Kidney (tissue), 14 donors: ENCODE results near the gene ZNF292. TPM values are rescaled to one million over a fixed set of nuclear protein-coding genes. Genes with fewer than 3 reads are reported as not detected.

Source experiments
- DNase-seq, 5 donors: peaks; one replicate each; pipeline ENCODE4 v3.0.0-alpha.2; 2013 to 2020
- FAIRE-seq: peaks from 2 replicates; lab custom pipeline; 2012; peaks lifted over from hg19 to GRCh38; lab: Jason Lieb, UNC
- H3K27ac ChIP-seq, 2 donors: one replicate each; pipeline ENCODE4 v1.7.0; 2013; ENCODE audit warnings: low read depth in 2 of 2, low read length in 2 of 2, inconsistent platforms in 1 of 2
- H3K27me3 ChIP-seq: one replicate; pipeline ENCODE4 v1.7.1; 2013; ENCODE audit warnings: low read length, inconsistent platforms; ENCODE audit not compliant: control insufficient read depth, insufficient read depth
- H3K36me3 ChIP-seq, 3 donors: one replicate each; pipeline versions ENCODE4 v1.7.0 to v1.7.1; 2013; ENCODE audit warnings: low read length in 3 of 3, control low read depth in 1 of 3, inconsistent platforms in 1 of 3; ENCODE audit not compliant: insufficient read depth in 3 of 3, control insufficient read depth in 2 of 3
- H3K4me1 ChIP-seq, 3 donors: one replicate each; pipeline versions ENCODE4 v1.7.0 to v1.7.1; 2013; ENCODE audit warnings: low read length in 3 of 3, inconsistent platforms in 1 of 3, low read depth in 1 of 3; ENCODE audit not compliant: control insufficient read depth in 2 of 3, insufficient read depth in 2 of 3
- H3K4me3 ChIP-seq, 3 donors: one replicate each; pipeline versions ENCODE4 v1.7.0 to v1.8.1; 2013; ENCODE audit warnings: low read length in 3 of 3, control low read depth in 1 of 3, inconsistent platforms in 1 of 3
- H3K9ac ChIP-seq, 3 donors: one replicate each; pipeline versions ENCODE4 v1.7.0 to v1.7.1; 2013; ENCODE audit warnings: low read length in 3 of 3, control low read depth in 1 of 3, inconsistent platforms in 1 of 3
- H3K9me3 ChIP-seq, 3 donors: one replicate each; pipeline versions ENCODE4 v1.7.0 to v1.7.1; 2013; ENCODE audit warnings: low read length in 3 of 3, control low read depth in 1 of 3, inconsistent platforms in 1 of 3; ENCODE audit not compliant: control insufficient read depth in 2 of 3, insufficient read depth in 1 of 3
- intact Hi-C: fragments of 100-400 bp; cut with DNase I; formaldehyde crosslinking; loops from one replicate; pipeline ENCODE4 v1.11.1; 2022
- polyA plus RNA-seq: library from polyadenylated mRNA; stranded (reverse); fragments of 350-450 nt; fragmentation: Illumina TruSeq; extraction: RNeasy Lipid Tissue Mini Kit (QIAGEN cat#74804); gene quantifications from one replicate; pipeline ENCODE4 v1.2.3, GENCODE V29; 2014; ENCODE audit warnings: low read depth, low replicate concordance; ENCODE audit not compliant: insufficient read depth
- total RNA-seq: library from RNA; stranded (reverse); fragmentation: NEBNext Ultra II Directional; extraction: Animal tissue kit (Norgen Biotek cat#: 25700); gene quantifications from one replicate; pipeline ENCODE4 v1.2.1, GENCODE V29; 2021
- TF ChIP-seq, protein P1 (sequence below): IDR thresholded peaks from 3 replicates; pipeline ENCODE4 v1.5.1; 2012; ENCODE audit warnings: mild to moderate bottlenecking, moderate library complexity, borderline replicate concordance; ENCODE audit not compliant: insufficient read depth; ENCODE audit errors: extremely low read depth
- donor health status: control.
- donor health status: control.
- donor health status: control.
- donor health status: control.
- donor health status: control.
- donor health status: DM: yes; HTN: yes; CAD: no.
- donor health status: Normal renal cell carcinoma (clear cell type).

Gene ZNF292
- total and polyA plus RNA-seq, 2 donors from 2014 or later = 3.4 to 52.3 TPM

DNA sequence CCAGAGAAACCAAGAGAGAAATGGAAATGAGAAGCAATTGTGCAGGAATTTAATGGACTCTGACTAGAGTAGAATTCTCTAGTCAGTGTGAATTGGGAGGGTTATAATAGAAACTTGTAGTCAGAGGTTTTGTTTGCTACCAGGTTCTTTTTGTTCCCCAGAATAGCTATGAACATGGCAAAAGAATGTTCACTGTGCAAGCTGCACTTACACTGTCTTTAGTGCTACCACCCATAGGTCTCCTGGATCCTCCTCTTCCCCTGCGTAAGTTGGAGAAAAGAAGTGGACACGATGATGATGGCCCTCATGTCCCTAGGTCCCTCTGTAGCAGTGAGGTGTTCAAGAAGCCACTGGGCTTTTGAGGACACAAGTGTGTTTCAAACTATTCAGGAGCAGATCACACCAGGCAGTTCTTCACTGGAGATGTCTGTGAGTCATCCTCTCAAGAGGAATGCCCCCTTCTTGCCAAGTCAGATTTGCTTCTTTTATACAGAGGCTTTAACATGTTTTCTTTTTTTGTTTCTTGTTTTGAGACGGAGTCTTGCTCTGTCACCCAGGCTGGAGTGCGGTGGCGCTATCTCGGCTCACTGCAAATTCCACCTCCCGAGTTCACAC, 119.4 kb downstream of the ZNF292 start:
- no peak overlapping the region for H3K4me3 ChIP-seq
- H3K27me3 ChIP-seq = no peaks in the 10 kb centered on the region
- FAIRE-seq (no peak), DNase-seq (no peak)
- no peak overlapping the region for H3K27ac ChIP-seq
- TF ChIP-seq, protein P1, sequence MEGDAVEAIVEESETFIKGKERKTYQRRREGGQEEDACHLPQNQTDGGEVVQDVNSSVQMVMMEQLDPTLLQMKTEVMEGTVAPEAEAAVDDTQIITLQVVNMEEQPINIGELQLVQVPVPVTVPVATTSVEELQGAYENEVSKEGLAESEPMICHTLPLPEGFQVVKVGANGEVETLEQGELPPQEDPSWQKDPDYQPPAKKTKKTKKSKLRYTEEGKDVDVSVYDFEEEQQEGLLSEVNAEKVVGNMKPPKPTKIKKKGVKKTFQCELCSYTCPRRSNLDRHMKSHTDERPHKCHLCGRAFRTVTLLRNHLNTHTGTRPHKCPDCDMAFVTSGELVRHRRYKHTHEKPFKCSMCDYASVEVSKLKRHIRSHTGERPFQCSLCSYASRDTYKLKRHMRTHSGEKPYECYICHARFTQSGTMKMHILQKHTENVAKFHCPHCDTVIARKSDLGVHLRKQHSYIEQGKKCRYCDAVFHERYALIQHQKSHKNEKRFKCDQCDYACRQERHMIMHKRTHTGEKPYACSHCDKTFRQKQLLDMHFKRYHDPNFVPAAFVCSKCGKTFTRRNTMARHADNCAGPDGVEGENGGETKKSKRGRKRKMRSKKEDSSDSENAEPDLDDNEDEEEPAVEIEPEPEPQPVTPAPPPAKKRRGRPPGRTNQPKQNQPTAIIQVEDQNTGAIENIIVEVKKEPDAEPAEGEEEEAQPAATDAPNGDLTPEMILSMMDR = no peak
- no peaks in the 10 kb centered on the region for H3K9me3 ChIP-seq
- H3K9ac ChIP-seq = no peak overlapping the region
- intact Hi-C loops = no loop called here
- H3K36me3 ChIP-seq = no peaks in the 10 kb centered on the region
- no peaks in the 10 kb centered on the region for H3K4me1 ChIP-seq

DNA sequence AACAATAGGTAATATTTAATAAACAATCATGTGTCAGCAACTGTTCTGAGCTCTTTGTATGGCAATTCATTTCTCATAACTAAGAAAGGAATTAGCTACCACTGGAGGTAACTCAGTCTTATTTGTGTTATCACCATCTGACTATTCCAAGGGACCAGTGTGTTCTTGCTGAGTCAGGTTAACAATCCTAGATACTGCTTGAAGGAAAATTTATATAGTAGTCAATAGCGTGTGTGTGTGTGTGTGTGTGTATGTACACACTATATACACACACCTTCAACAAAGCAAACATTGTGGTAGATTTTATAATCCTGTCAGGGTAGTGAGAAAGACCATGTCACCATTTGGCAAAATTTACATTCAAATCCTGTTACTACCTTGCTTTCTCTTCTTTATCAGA, 121.3 kb downstream of the ZNF292 start:
- no peak overlapping the region for H3K4me3 ChIP-seq
- H3K27ac ChIP-seq = no peak overlapping the region
- DNase-seq = no peak
- H3K36me3 ChIP-seq = no peaks in the 10 kb centered on the region
- TF ChIP-seq, protein P1 = no peak
- H3K9me3 ChIP-seq = no peaks in the 10 kb centered on the region
- no peaks in the 10 kb centered on the region for H3K4me1 ChIP-seq
- no peak overlapping the region for H3K9ac ChIP-seq
- no peak for FAIRE-seq
- H3K27me3 ChIP-seq = no peaks in the 10 kb centered on the region
- intact Hi-C loops = no loop called here

- H3K9me3 ChIP-seq = no peaks in the 10 kb centered on the region
- TF ChIP-seq, protein P1 = no peak
- no peak for FAIRE-seq
Measured at GRCh38 chr6:87277123-87277522, 121.8 kb downstream of the ZNF292 start.

DNA sequence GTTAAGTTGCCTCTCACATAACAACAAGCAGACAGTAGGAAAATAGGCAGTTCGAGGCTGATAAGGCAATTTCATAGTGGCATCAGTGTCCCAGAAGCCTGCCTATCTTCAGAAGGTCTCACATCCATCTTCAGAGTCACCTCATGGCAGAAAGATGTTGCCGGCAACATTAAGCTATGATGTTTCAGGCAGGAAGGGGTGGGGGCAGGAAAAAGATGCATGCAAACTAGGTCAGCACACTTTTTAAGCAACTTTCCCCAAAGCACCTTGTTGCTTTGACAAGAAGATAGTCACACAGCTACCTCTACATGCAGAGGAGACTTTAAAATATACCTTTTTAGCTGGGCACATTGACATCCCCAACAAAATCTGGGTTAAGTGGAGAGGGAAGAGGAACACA, 123.8 kb downstream of the ZNF292 start:
- no peak overlapping the region for H3K27ac ChIP-seq
- FAIRE-seq (no peak), DNase-seq (peak in 2 of 5 donors; percentile 16 to 23)
- TF ChIP-seq, protein P1 = no peak
- H3K27me3 ChIP-seq = no peaks in the 10 kb centered on the region
- H3K4me1 ChIP-seq = no peaks in the 10 kb centered on the region
- H3K4me3 ChIP-seq = no peak overlapping the region
- no peaks in the 10 kb centered on the region for H3K9me3 ChIP-seq
- intact Hi-C loops = no loop called here
- no peaks in the 10 kb centered on the region for H3K36me3 ChIP-seq
- H3K9ac ChIP-seq = no peak overlapping the region

More at GRCh38 chr6:87277123-87277522, 121.8 kb downstream of the ZNF292 start:
- H3K27me3 ChIP-seq = no peaks in the 10 kb centered on the region
- peak in 1 of 5 donors; percentile 11 for DNase-seq
- intact Hi-C loops = no loop called here
- no peak overlapping the region for H3K4me3 ChIP-seq
- H3K36me3 ChIP-seq = no peaks in the 10 kb centered on the region
- H3K4me1 ChIP-seq = no peaks in the 10 kb centered on the region
- no peak overlapping the region for H3K27ac ChIP-seq
- no peak overlapping the region for H3K9ac ChIP-seq
